Measurements from ENCODE around the gene CSTF2T.

Gene CSTF2T

GRCh38 chr10:51651063-51651462 is 48.3 kb downstream of the CSTF2T start:
- DNase-seq (ENCODE audit: insufficient read length, low spot score) (no peak), FAIRE-seq (no peak)

GRCh38 chr10:51649064-51649463 is 50.3 kb downstream of the CSTF2T start:
- no peak for FAIRE-seq
- no peak for TF ChIP-seq CTCF (IDR thresholded peaks at IDR 0.05; ENCODE audit: insufficient read depth, missing control alignments)
- no peak for DNase-seq (ENCODE audit: insufficient read length, low spot score)

More at GRCh38 chr10:51651063-51651462, 48.3 kb downstream of the CSTF2T start:
- TF ChIP-seq CTCF (IDR thresholded peaks at IDR 0.05; ENCODE audit: insufficient read depth, missing control alignments): no peak
